ENCODE results near the gene CPEB4. TPM values are rescaled to one million over a fixed set of nuclear protein-coding genes. Genes with fewer than 3 reads are reported as not detected.
A peak's percentile ranks its signal among the peaks of the same experiment; 100 is the strongest.

The CPEB4 gene
- total and polyA plus RNA-seq, 7 donors = 6.0 to 66.2 (median 27.8) TPM

GRCh38 chr5:173907686-173908371, 19.7 kb downstream of the CPEB4 start:
- 59 to 82% methylated on average over 3 of the region's 3 CpGs for WGBS, 2 donors

GRCh38 chr5:173909199-173909598, 21.1 kb downstream of the CPEB4 start:
- Histone ChIP-seq H3K27me3 (no peaks in the 10 kb centered on the region), H3K36me3 (peaks cover 0 to 22% (median 0%) of the 10 kb centered on the region in 4 donors), H3K9me3 (no peaks in the 10 kb centered on the region), H3K27ac (peak overlapping the region; percentile 54 to 79 (median 63)), H3K4me1 (peaks cover 0 to 51% (median 31%) of the 10 kb centered on the region in 4 donors), H3K4me3 (no peak overlapping the region)
- intact Hi-C loops (cut with DNase I) = no loop called here
- no peak for DNase-seq
- 59 to 67% methylated on average over 3 of the region's 3 CpGs for WGBS, 2 donors
- TF ChIP-seq EP300 (IDR thresholded peaks at IDR 0.05) (peak in 2 of 4 donors; percentile 39 to 83), POLR2A (IDR thresholded peaks at IDR 0.05) (no peak), CTCF (IDR thresholded peaks at IDR 0.05) (no peak), POLR2AphosphoS5 (IDR thresholded peaks at IDR 0.05) (peak in 2 of 4 donors; percentile 18 to 60)

More at GRCh38 chr5:173907686-173908371, 19.7 kb downstream of the CPEB4 start:
- H3K36me3 ChIP-seq = peaks cover 0 to 18% (median 0%) of the 10 kb centered on the region in 4 donors
- DNase-seq = no peak
- peaks cover 0 to 65% (median 36%) of the 10 kb centered on the region in 4 donors for H3K4me1 ChIP-seq
- intact Hi-C loops (cut with DNase I) = no loop called here
- H3K27me3 ChIP-seq = no peaks in the 10 kb centered on the region
- TF ChIP-seq POLR2AphosphoS5 (IDR thresholded peaks at IDR 0.05) = no peak
- H3K27ac ChIP-seq = peak overlapping the region; percentile 54 to 79 (median 63)
- no peak overlapping the region for H3K4me3 ChIP-seq
- no peaks in the 10 kb centered on the region for H3K9me3 ChIP-seq

GRCh38 chr5:173910215-173910614, 22.1 kb downstream of the CPEB4 start:
- WGBS, 2 donors = 89 to 90% methylated on average over 3 of the region's 3 CpGs
- Histone ChIP-seq H3K4me1 (peaks cover 0 to 50% (median 33%) of the 10 kb centered on the region in 4 donors), H3K27me3 (no peaks in the 10 kb centered on the region), H3K9me3 (no peaks in the 10 kb centered on the region), H3K4me3 (no peak overlapping the region), H3K36me3 (peaks cover 0 to 22% (median 0%) of the 10 kb centered on the region in 4 donors), H3K27ac (peak overlapping the region in 3 of 4 donors; percentile 58 to 79 (median 68))
- TF ChIP-seq POLR2AphosphoS5 (IDR thresholded peaks at IDR 0.05) (no peak), POLR2A (IDR thresholded peaks at IDR 0.05) (no peak), EP300 (IDR thresholded peaks at IDR 0.05) (no peak), CTCF (IDR thresholded peaks at IDR 0.05) (no peak)
- DNase-seq = no peak
- intact Hi-C loops (cut with DNase I) = no loop called here

- Histone ChIP-seq H3K36me3 (peaks cover 0 to 22% (median 0%) of the 10 kb centered on the region in 4 donors), H3K27me3 (no peaks in the 10 kb centered on the region), H3K27ac (peak overlapping the region in 1 of 4 donors; percentile 1), H3K9me3 (no peaks in the 10 kb centered on the region), H3K4me1 (peaks cover 0 to 49% (median 36%) of the 10 kb centered on the region in 4 donors), H3K4me3 (no peak overlapping the region)
- intact Hi-C loops (cut with DNase I) = no loop called here
- TF ChIP-seq CTCF (IDR thresholded peaks at IDR 0.05) = no peak
- TF ChIP-seq POLR2AphosphoS5 (IDR thresholded peaks at IDR 0.05) = no peak
- no peak for TF ChIP-seq POLR2A (IDR thresholded peaks at IDR 0.05)
- no peak for TF ChIP-seq EP300 (IDR thresholded peaks at IDR 0.05)
- DNase-seq = no peak
Measured at GRCh38 chr5:173911623-173912022, 23.5 kb downstream of the CPEB4 start.

- WGBS, 2 donors = 26 to 67% methylated on average over 4 of the region's 4 CpGs
- intact Hi-C loops (cut with DNase I) = no loop called here
- TF ChIP-seq POLR2AphosphoS5 (IDR thresholded peaks at IDR 0.05) = no peak
- no peak for TF ChIP-seq EP300 (IDR thresholded peaks at IDR 0.05)
- no peak for TF ChIP-seq CTCF (IDR thresholded peaks at IDR 0.05)
- TF ChIP-seq POLR2A (IDR thresholded peaks at IDR 0.05) = no peak
- Histone ChIP-seq H3K4me1 (peaks cover 0 to 47% (median 20%) of the 10 kb centered on the region in 4 donors), H3K27me3 (no peaks in the 10 kb centered on the region), H3K4me3 (no peak overlapping the region), H3K36me3 (peaks cover 0 to 22% (median 0%) of the 10 kb centered on the region in 4 donors), H3K27ac (peak overlapping the region in 1 of 4 donors; percentile 0), H3K9me3 (no peaks in the 10 kb centered on the region)
- no peak for DNase-seq
Measured at GRCh38 chr5:173913686-173914321, 25.7 kb downstream of the CPEB4 start.
